HG03045 (cell line): ENCODE measurements around the gene TPT1.
"Not testable (repeated sequence)": the region's sequence is repeated elsewhere in the genome, so short reads cannot be mapped to it uniquely, and the experiment has no call there.

Experiments
- ATAC-seq: cut with Tn5 transposase; IDR thresholded peaks from one replicate; pipeline ENCODE4 v1.9.1; 2021; ENCODE audit warnings: mild to moderate bottlenecking, moderate library complexity; ENCODE audit not compliant: unreplicated experiment

TPT1 gene

DNA sequence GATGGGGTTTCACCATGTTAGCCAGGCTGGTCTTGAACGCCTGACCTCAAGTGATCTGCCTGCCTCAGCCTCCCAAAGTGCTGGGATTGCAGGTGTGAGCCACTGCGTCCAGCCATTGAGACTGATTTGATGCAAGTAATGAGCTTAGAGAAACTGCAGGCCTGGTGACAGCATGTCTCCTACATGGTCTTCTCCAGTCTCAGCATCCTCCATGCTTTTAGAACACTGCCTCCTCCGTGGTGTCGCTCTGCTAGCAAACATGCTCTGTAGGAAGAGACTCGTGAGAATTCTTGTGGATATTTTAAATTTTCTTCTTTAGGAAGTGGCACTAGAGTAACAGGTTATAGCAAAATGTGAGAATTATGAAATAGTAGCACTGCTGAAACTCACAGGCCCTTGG, 37.1 kb downstream of the TPT1 start:
- no peak for ATAC-seq

DNA sequence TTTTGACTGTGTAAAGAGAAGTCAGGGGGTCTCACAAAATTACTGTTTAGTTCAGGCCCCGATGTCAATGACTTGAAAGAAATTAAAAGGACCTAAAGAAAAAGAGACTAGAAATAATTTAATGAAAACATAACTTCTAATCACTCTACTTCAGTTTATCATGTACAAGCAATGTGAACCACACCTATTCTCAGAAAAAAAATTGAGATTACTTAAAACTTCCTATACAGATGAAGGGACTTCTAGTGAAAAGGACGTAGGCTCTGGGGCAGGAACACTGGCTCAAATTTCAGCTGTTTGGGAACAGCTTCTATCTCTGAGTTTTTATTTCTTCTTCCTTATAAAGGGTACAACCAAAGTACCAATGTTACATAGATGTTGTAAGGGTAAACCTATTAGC, 38.0 kb downstream of the TPT1 start:
- no peak for ATAC-seq

DNA sequence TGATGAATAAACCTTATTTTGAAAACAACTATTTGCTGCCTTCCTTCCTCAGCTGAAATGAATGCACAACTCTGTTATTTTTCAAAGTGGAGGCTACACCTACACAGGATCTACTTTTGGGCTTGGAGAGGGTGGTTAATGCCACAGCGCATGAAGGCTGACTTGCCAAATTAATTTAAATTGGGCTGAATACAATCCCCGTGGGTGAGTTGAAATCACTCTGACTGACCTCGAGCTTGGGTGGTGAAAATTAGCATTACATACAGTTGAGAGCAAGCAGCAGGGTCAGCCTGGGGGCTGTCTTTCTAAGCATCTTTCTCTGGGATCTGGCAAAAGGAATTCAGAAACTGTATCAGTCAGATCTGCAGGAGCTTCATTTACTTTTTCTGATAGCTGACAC, 38.5 kb downstream of the TPT1 start:
- ATAC-seq = no peak

DNA sequence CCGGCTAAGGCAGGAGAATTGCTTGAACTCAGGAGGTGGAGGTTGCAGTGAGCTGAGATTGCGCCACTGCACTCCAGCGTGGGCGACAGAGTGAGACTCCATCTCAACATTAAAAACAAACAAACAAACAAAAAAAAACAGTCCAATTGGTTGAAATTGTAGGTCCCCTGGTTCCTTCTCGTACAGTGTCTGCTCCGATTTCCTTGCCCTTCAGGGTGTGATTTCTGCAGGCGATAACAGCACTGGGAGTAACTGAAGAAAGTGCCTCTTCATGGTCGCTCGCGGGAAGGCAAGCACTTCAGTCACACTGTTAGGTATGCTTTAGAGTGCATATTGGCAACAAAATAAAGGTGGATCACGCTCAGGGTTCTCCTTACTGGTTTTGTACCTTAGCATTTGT, 39.7 kb downstream of the TPT1 start:
- no peak for ATAC-seq

DNA sequence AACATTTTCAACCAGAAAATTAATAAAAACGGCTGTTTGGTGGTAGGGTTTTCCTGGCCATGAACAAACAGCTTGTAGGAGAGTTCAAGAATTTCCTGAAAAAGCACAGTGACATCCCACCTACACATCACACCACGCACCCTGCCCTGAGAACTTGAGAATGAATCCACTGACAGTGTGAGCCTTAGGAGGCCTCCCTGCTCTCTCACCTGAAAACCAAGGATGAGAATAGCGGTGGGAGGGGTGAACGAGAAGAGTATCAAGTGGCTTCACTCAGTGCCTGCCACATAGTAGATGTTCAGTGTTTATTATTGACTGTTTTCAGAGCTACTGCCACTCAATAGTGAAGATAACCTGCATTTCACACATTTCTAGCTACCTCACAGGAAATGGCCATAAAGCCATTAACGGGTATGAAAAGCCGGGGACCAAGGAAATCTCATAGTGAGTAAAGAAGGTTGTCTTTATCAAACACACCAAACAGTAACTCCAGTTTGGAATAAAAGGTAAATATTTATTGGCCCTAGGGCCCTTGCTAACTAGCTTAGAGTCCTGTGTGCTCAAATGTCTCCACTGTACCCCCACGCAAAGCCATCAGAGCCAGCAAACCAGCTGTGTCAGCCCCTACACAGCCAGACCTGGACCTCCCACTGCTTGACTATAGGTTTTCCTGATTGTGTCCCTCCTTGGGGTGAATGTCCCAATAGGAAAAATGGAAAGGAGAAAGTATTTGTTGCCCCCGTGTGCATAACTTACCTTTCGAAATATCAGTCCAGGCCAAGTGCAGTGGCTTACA, 40.6 kb downstream of the TPT1 start:
- no peak for ATAC-seq

DNA sequence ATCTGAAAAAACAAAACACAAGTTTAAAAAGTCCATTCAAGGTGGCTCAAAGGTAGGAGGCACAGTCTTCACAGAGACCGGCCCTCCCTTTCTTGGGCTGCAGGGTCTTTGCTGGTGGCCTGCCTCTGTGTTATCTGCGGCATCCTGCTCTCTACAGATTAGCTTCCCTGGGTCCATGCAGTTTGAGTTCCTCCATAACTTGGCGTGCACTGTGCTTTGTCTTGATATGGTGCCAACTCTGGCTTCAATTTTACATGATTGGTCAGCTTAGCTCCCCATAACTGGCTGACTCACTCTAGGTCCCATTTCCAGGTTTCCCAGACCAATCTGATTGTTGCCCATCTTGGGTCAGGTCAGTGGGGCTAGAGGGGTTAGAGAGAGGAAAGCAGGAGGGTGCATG, 41.8 kb downstream of the TPT1 start:
- ATAC-seq = no peak

DNA sequence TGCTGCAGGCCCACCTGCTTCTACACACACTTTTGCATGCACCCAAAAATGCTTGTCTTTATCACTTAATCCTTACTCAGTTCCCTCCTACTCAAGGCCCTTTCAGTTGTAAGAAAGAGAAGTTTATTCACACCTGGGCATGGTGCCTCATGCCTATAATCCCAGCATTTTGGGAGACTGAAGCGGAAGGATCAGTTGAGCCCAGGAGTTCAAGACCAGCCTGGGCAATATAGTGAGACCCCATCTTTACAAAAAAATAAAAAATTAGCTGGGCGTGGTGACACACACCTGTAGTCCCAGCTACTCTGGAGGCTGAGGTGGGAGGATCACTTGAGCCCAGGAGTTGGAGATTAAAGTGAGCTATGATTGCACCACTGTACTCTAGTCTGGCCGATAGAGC, 42.4 kb downstream of the TPT1 start:
- ATAC-seq = not testable (repeated sequence)

DNA sequence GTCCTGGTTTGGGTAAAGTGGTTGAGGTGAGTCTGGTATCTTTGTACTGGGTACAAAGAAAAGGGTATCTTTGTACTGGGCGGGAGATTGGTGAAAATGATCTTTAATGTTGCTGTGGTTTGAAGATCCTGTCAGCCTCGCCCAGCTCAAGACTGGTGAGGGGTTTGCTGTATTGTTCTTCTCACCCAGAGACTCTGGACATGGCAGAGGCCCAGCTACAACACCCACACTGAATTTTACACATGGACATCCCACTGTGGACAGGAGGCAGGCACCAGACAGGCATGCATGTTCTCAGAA, 42.8 kb downstream of the TPT1 start:
- no peak for ATAC-seq

DNA sequence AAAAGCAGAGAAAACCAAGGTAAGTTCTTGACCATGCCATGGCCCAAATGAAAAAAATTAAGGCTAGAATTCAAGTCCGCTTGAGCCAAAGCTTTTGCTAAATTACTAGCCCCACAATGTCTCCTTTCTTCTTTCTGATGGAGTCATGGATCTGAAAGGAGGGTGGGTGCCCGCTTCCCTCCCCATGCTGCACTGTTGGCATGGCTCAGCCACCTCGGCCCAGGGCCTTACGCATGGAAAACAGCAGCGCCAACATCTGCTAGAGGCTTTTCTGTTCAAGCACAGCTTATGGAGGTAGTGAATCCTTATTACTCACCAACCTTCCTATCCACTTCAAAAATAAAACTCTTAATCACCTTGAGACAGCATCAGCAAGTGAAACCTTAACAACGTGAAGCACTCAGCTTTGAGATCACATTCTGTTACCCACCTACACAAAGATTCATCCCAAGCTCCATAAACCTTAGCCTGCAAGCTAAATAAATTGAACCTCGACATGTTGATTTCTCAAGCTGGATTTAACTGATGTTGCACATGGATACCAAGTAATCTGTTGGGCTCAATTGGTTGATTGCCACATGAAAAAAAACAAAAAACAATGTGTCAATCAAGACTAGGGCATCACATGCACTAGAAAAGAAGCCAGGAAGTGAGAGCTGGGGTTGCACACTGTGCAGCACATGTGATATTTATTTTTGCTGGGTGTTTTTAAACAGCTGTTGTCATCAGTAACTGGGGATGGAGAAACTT, 43.4 kb downstream of the TPT1 start:
- no peak for ATAC-seq

DNA sequence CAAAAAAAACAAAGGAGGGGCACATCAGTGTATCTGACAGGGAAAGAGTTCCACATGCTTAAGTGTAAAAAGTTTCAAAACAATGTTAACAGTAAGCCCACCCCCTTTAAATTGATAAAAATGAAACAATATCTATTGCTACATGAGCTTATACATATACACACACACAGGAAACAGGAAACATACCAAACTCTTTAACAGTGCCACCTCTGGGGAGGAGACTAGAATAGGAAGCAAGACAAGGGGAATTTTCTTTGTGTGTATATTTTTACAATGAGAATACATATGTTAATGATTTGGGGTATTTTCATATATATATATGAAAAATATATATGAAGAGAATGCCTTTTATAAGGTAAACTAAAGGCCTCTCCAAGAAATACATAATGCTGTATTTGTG, 44.7 kb downstream of the TPT1 start:
- ATAC-seq = no peak

DNA sequence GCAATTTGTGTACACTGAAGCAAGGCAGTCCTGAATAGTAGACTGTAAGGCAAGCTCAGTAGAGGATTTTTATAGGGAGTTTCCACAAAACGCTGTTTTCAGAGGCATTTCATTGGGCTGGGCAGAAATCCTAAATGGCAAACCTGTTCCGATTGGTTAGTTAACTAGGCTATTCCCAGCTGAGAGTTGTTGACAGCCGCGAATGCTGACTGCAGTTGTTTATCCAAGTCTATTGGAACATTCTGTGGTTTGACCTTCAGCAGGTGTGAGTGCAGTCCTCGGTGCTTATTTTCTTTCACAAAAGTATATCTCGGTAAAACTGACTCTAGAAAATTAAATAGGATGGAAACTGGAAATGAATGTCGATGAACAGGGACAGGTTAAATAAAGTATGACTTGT, 45.4 kb downstream of the TPT1 start:
- ATAC-seq = no peak

DNA sequence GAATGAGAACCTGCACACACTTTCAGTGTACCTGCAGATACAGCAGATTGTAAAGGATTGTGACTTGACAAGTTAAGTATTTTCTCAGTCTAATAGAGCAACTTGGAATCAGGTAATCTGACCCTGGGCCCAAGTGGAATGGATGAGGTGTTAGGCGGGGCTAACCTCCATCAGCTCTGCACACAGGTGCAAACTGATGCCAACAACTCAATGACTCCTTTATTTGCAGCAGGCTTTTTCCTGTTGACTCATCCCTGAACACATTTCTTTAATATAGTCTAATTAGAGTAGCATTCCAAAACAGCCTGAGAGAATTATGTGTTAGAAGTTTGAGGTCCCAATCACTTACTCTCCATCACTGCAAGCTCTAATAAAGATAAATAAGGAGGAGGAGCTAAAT, 48.8 kb downstream of the TPT1 start:
- no peak for ATAC-seq

DNA sequence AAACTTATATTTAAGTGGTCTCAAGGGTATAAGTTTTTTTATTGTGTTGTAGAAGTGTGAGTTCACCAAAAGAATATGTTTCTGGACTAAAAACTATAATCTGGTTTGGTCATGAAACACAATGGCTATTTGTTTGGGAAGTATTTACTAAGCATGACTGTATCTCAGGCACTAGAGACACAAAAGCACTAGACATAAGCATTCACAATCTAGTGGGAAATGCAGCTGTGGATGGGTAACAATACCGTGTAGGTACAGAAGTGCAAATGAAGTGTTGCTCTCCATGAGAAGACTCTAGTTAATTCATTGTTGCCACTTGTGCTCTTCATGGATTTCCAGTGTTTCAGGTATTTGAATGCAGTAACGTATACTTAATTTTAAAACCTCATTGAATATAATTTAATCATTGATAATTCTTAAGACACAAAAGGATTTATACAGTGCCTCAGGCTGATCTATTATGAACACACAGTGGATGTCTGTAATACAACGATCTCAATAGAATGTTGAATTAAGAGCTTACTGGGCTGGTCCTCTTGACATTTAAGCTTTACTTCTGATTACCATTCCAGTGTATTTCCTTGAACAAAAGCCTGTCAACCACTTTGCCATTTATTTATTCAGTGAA, 50.9 kb downstream of the TPT1 start:
- no peak for ATAC-seq
